ENCODE results near the gene PRKCE. TPM values are rescaled to one million over a fixed set of nuclear protein-coding genes. Genes with fewer than 3 reads are reported as not detected.

The PRKCE gene
- total RNA-seq, 1 experiment from 2014 or later, result 14.8 TPM

GRCh38 chr2:45974762-45975408, 323.4 kb downstream of the PRKCE start:
- Histone ChIP-seq H2AFZ (ENCODE audit: low read depth, low read length, poor library complexity, severe bottlenecking) (no peak overlapping the region), H3K36me3 (ENCODE audit: control insufficient read depth in 1 of 2, insufficient read depth in 2 of 2, low read length in 2 of 2) (no peaks in the 10 kb centered on the region), H4K20me1 (ENCODE audit: insufficient read depth) (no peaks in the 10 kb centered on the region), H3K27ac (ENCODE audit: low read depth, low read length) (no peak overlapping the region), H3K9ac (ENCODE audit: low read length) (no peak overlapping the region), H3K4me3 (replicated peaks in 1 of 2; ENCODE audit: low read depth in 1 of 2, low read length in 2 of 2) (no peak overlapping the region), H3K4me1 (ENCODE audit: control insufficient read depth in 1 of 2, insufficient read depth in 2 of 2, low read length in 2 of 2) (peaks cover 18 to 19% of the 10 kb centered on the region in 2 experiments), H3K9me2 (ENCODE audit: insufficient read depth) (no peaks in the 10 kb centered on the region), H3K27me3 (ENCODE audit: insufficient read depth, low read length) (no peaks in the 10 kb centered on the region), H3K9me3 (ENCODE audit: control insufficient read depth in 1 of 2, insufficient read depth in 1 of 2, low read depth in 1 of 2, low read length in 2 of 2) (no peaks in the 10 kb centered on the region), H3K4me2 (ENCODE audit: low read length) (no peak overlapping the region), H3K79me2 (ENCODE audit: insufficient read depth, low read length) (no peaks in the 10 kb centered on the region)
- no peak for TF ChIP-seq JUND (IDR thresholded peaks at IDR 0.05)
- no peak for TF ChIP-seq POLR2A (IDR thresholded peaks at IDR 0.05; ENCODE audit: borderline replicate concordance, extremely low read depth, insufficient read depth, insufficient read length)
- TF ChIP-seq ZFX (IDR thresholded peaks at IDR 0.05), result no peak
- TF ChIP-seq POLR2AphosphoS5 (IDR thresholded peaks at IDR 0.05; ENCODE audit: low read depth, low read length), result no peak
- TF ChIP-seq YY1 (IDR thresholded peaks at IDR 0.05; ENCODE audit: extremely low read depth, insufficient replicate concordance, low read depth, low read length), result no peak
- TF ChIP-seq SIN3A (IDR thresholded peaks at IDR 0.05; ENCODE audit: low read depth), result no peak
- TF ChIP-seq, protein P1, sequence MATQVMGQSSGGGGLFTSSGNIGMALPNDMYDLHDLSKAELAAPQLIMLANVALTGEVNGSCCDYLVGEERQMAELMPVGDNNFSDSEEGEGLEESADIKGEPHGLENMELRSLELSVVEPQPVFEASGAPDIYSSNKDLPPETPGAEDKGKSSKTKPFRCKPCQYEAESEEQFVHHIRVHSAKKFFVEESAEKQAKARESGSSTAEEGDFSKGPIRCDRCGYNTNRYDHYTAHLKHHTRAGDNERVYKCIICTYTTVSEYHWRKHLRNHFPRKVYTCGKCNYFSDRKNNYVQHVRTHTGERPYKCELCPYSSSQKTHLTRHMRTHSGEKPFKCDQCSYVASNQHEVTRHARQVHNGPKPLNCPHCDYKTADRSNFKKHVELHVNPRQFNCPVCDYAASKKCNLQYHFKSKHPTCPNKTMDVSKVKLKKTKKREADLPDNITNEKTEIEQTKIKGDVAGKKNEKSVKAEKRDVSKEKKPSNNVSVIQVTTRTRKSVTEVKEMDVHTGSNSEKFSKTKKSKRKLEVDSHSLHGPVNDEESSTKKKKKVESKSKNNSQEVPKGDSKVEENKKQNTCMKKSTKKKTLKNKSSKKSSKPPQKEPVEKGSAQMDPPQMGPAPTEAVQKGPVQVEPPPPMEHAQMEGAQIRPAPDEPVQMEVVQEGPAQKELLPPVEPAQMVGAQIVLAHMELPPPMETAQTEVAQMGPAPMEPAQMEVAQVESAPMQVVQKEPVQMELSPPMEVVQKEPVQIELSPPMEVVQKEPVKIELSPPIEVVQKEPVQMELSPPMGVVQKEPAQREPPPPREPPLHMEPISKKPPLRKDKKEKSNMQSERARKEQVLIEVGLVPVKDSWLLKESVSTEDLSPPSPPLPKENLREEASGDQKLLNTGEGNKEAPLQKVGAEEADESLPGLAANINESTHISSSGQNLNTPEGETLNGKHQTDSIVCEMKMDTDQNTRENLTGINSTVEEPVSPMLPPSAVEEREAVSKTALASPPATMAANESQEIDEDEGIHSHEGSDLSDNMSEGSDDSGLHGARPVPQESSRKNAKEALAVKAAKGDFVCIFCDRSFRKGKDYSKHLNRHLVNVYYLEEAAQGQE (IDR thresholded peaks at IDR 0.05; ENCODE audit: low read depth), result no peak
- TF ChIP-seq, protein P2, sequence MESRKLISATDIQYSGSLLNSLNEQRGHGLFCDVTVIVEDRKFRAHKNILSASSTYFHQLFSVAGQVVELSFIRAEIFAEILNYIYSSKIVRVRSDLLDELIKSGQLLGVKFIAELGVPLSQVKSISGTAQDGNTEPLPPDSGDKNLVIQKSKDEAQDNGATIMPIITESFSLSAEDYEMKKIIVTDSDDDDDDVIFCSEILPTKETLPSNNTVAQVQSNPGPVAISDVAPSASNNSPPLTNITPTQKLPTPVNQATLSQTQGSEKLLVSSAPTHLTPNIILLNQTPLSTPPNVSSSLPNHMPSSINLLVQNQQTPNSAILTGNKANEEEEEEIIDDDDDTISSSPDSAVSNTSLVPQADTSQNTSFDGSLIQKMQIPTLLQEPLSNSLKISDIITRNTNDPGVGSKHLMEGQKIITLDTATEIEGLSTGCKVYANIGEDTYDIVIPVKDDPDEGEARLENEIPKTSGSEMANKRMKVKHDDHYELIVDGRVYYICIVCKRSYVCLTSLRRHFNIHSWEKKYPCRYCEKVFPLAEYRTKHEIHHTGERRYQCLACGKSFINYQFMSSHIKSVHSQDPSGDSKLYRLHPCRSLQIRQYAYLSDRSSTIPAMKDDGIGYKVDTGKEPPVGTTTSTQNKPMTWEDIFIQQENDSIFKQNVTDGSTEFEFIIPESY (IDR thresholded peaks at IDR 0.05; ENCODE audit: extremely low read depth, insufficient replicate concordance, low read length), result no peak
- TF ChIP-seq EGR1 (IDR thresholded peaks at IDR 0.05; ENCODE audit: low read depth), result no peak
- no peak for TF ChIP-seq MAX (IDR thresholded peaks at IDR 0.05)
- no peak for TF ChIP-seq SP1 (IDR thresholded peaks at IDR 0.05; ENCODE audit: low read depth)
- TF ChIP-seq, protein P3, sequence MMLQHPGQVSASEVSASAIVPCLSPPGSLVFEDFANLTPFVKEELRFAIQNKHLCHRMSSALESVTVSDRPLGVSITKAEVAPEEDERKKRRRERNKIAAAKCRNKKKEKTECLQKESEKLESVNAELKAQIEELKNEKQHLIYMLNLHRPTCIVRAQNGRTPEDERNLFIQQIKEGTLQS (IDR thresholded peaks at IDR 0.05), result no peak
- RAD21 ChIA-PET (ENCODE audit: low non-redundant PET in 1 of 2, low total read pairs in 2 of 2, uncharacterized antibody in 2 of 2, unreplicated experiment in 2 of 2), result no interaction called here
- BruUV-seq (replicated peaks), result no TSS peak
- intact Hi-C loops (cut with micrococcal nuclease), result no loop called here
- DNase-seq (ENCODE audit: low read depth, low spot score) (no peak), ATAC-seq (no peak)
- CTCF ChIA-PET, result no interaction called here
- POLR2A ChIA-PET, result interaction anchor here (1.6 kb wide), 1 partner anchor 11 kb away, joined by 6 read pairs; no protein-coding TSS in a partner anchor
